Activated CD4-positive, alpha-beta memory T cell treated with anti-CD3 and anti-CD28 coated beads, Interleukin-2, amount 10 ng/mL, durations not matched to agents 7 days and 5 days (primary cell): Measurements from ENCODE around the gene NAB2. TPM values are rescaled to one million over a fixed set of nuclear protein-coding genes. Genes with fewer than 3 reads are reported as not detected.
"Not testable (repeated sequence)": the region's sequence is repeated elsewhere in the genome, so short reads cannot be mapped to it uniquely, and the experiment has no call there.

Source experiments
- CTCF ChIA-PET: fragments of 350-600 bp; sonication (Branson Sonifier 250); formaldehyde crosslinking; loops from one replicate; lab custom pipeline; 2021; ENCODE audit warnings: antibody characterized with exemption, inconsistent platforms; lab: Charles Lee
- POLR2A ChIA-PET: fragments of 350-600 bp; sonication (Branson Sonifier 250); formaldehyde crosslinking; loops from one replicate; lab custom pipeline; 2021; ENCODE audit warnings: antibody characterized with exemption; lab: Charles Lee
- DNase-seq: peaks from one replicate; pipeline ENCODE4 v3.0.0-alpha.2; 2020
- H3K27ac Mint-ChIP-seq: one replicate; pipeline ENCODE4 v1.8.0; 2021; ENCODE audit warnings: mild to moderate bottlenecking, mixed read lengths
- H3K27me3 Mint-ChIP-seq: one replicate; pipeline ENCODE4 v1.8.0; 2021; ENCODE audit warnings: mixed read lengths
- H3K36me3 Mint-ChIP-seq: one replicate; pipeline ENCODE4 v1.8.0; 2021; ENCODE audit warnings: low read depth, mixed read lengths
- H3K4me1 Mint-ChIP-seq: one replicate; pipeline ENCODE4 v1.8.0; 2021; ENCODE audit warnings: mixed read lengths
- H3K4me3 Mint-ChIP-seq: one replicate; pipeline ENCODE4 v1.8.0; 2021; ENCODE audit warnings: mild to moderate bottlenecking, mixed read lengths
- H3K9me3 Mint-ChIP-seq: one replicate; pipeline ENCODE4 v1.8.0; 2021; ENCODE audit warnings: mixed read lengths
- total RNA-seq, 2 experiments: library from RNA; stranded (reverse); gene quantifications; one replicate each; pipeline ENCODE4 v1.2.3, GENCODE V29; 2021

The NAB2 gene
- total RNA-seq, 2 experiments from 2014 or later: 8.7 to 9.6 TPM

- H3K27me3 Mint-ChIP-seq, DNase-seq, H3K27ac Mint-ChIP-seq, H3K9me3 Mint-ChIP-seq, H3K4me3 Mint-ChIP-seq: not testable (repeated sequence)
- peaks cover 51% of the 10 kb centered on the region for H3K36me3 Mint-ChIP-seq
- ChIA-PET CTCF (interaction anchor here (1.1 to 8.0 kb wide), 6 partner anchors 8 to 50 kb away, joined by 4 to 230 read pairs (median 9); partner anchors contain the start of genes NAB2 and STAT6), POLR2A (interaction anchor here (0.6 to 13.1 kb wide), 4 partner anchors 16 to 37 kb away, joined by 3 to 200 read pairs (median 4); partner anchors contain the start of gene STAT6)
- peaks cover 48% of the 10 kb centered on the region for H3K4me1 Mint-ChIP-seq
Observed at GRCh38 chr12:57073566-57074450, 15.1 kb upstream of the NAB2 start.

DNA sequence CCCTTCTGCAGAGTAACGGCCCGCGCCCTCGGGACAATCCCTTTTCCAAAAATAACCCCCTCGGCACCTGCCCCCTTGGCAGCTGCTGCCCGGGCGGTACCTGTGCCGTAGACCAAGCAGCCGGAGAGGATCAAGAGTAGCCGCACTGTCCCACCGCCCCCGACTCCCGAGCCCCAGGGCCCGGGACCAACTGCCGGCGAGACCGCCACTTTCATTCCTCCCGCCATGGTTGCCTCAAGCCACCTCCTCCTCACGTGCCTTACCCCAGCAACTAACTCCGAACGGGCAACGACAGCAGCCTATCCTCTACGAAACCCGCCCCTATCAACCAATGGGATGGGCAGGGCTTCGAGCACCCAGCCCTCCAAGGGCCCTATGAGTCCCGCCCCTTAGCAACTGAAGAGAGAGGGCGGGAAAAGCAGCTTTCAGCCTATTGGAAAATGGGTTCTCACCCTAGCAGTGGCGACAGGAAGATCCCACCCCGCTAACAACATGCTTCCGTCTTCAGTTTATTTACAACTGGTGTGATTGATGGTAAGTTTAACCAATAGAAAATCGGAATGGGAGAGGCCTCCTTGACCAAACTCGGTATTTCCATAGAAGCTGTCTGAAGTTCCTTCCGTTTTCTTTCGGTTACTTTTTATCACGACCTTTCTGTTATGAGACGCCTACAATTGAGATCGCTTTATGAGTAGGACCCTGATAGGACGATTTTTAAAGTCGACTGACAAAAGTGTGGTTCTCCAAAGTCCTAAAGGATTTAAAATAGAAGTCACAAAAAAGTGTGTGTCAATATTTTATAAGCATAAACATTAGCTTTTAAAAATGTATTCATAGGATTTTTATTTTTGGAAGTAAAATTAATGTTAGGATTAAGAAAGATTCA lies 10.2 kb upstream of the NAB2 start, which contains the start of gene NEMP1:
TSS of gene NEMP1 (minus strand) at position 273 of the 886 bp plus-strand sequence. CDS start at position 227, 46 bp downstream.
- H3K4me1 Mint-ChIP-seq: peaks cover 35% of the 10 kb centered on the region
- ChIA-PET CTCF (interaction anchor here (0.8 to 6.1 kb wide), 18 partner anchors 9 to 325 kb away, joined by 3 to 70 read pairs (median 5); partner anchors contain the start of genes SHMT2 and STAT6), POLR2A (interaction anchor here (0.7 to 13.1 kb wide), 31 partner anchors 9 to 1363 kb away, joined by 3 to 200 read pairs (median 5); partner anchors contain the start of genes BAZ2A, BLOC1S1, LRP1 and NAB2)
- peak within 1 kb of the TSS; percentile 97 for H3K27ac Mint-ChIP-seq
- no peaks in the 10 kb centered on the region for H3K9me3 Mint-ChIP-seq
- H3K4me3 Mint-ChIP-seq: peak within 1 kb of the TSS; percentile 97
- H3K27me3 Mint-ChIP-seq: no peaks in the 10 kb centered on the region
- H3K36me3 Mint-ChIP-seq: peaks cover 20% of the 10 kb centered on the region
- peak; percentile 97 for DNase-seq

DNA sequence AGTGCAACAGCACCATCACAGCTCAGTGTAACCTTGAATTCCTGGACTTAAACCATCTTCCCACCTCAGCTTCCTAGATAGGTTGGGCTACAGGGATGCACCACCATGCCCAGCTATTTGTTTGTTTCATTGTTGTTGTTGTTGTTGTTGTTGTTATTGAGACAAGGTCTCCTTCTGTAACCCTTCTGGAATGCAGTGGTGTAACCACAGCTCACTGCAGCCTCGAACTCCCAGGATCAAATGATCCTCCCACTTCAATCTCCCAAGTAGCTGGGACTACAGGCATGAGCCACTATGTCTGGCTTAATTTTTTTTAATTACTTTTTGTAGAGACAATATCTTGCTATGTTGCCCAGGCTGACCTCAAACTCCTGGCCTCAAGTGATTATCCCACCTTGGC lies 9.1 kb upstream of the NAB2 start:
- ChIA-PET POLR2A (interaction anchor here (0.9 to 13.1 kb wide), 18 partner anchors 10 to 720 kb away, joined by 3 to 200 read pairs (median 8); partner anchors contain the start of genes NAB2, PRIM1, SHMT2 and STAT2), CTCF (interaction anchor here (0.9 to 6.1 kb wide), 13 partner anchors 8 to 163 kb away, joined by 3 to 70 read pairs (median 4); partner anchors contain the start of genes SHMT2 and STAT6)
- H3K9me3 Mint-ChIP-seq: no peaks in the 10 kb centered on the region
- H3K27me3 Mint-ChIP-seq: no peaks in the 10 kb centered on the region
- no peak for DNase-seq
- peak overlapping the region; percentile 97 for H3K27ac Mint-ChIP-seq
- peaks cover 35% of the 10 kb centered on the region for H3K4me1 Mint-ChIP-seq
- no peak overlapping the region for H3K4me3 Mint-ChIP-seq
- H3K36me3 Mint-ChIP-seq: peaks cover 20% of the 10 kb centered on the region

GRCh38 chr12:57080855-57081254 lies 8.1 kb upstream of the NAB2 start:
- H3K4me1 Mint-ChIP-seq: peaks cover 45% of the 10 kb centered on the region
- H3K36me3 Mint-ChIP-seq: peaks cover 20% of the 10 kb centered on the region
- ChIA-PET CTCF (interaction anchor here (0.6 to 6.1 kb wide), 3 partner anchors 12 to 47 kb away, joined by 3 to 70 read pairs (median 24); partner anchors contain the start of gene STAT6), POLR2A (interaction anchor here (1.3 to 13.1 kb wide), 5 partner anchors 9 to 445 kb away, joined by 4 to 200 read pairs (median 17); partner anchors contain the start of genes NAB2 and STAT6)
- peak overlapping the region; percentile 40 for H3K27ac Mint-ChIP-seq
- DNase-seq: no peak
- no peak overlapping the region for H3K4me3 Mint-ChIP-seq
- no peaks in the 10 kb centered on the region for H3K27me3 Mint-ChIP-seq
- no peaks in the 10 kb centered on the region for H3K9me3 Mint-ChIP-seq

- H3K4me1 Mint-ChIP-seq: peaks cover 48% of the 10 kb centered on the region
Observed at GRCh38 chr12:57085999-57086492, 2.9 kb upstream of the NAB2 start.

DNA sequence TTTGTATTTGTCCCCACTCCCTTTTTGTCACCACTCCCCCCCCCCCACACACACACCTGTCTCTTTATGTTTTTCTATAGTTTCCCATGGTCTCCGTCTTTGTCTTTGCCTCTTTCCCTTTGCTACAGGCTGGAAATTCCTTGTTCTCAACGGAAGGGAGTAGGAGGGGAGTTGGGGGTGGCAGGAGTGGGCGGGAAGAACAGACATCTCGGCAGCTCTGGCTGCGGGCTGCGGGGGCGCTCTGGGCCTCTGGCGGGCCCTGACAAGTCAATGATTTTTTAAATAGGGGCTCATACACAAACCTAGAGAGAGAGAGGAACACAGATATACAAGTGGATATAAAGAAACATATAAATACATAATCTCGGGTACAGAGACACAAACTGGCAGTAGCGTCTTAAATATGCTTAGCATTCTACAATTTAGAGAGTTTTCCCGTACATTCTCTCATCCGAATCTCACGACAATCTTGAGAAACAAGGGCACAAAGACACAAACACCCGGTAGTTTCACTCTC lies 2.4 kb upstream of the NAB2 start:
- POLR2A ChIA-PET: interaction anchor here (1.0 to 14.8 kb wide), 6 partner anchors 8 to 399 kb away, joined by 3 to 247 read pairs (median 4); partner anchors contain the start of genes NACA, NEMP1 and STAT6
- peak overlapping the region; percentile 89 for H3K4me3 Mint-ChIP-seq
- DNase-seq: peak; percentile 43
- H3K36me3 Mint-ChIP-seq: peaks cover 8% of the 10 kb centered on the region
- peaks cover 50% of the 10 kb centered on the region for H3K4me1 Mint-ChIP-seq
- H3K27ac Mint-ChIP-seq: peak overlapping the region; percentile 79
- no peaks in the 10 kb centered on the region for H3K27me3 Mint-ChIP-seq
- CTCF ChIA-PET: interaction anchor here (5.1 to 8.7 kb wide), 2 partner anchors 15 to 25 kb away, joined by 28 to 91 read pairs; partner anchors contain the start of gene STAT6
- H3K9me3 Mint-ChIP-seq: no peaks in the 10 kb centered on the region

More at GRCh38 chr12:57085999-57086492, 2.9 kb upstream of the NAB2 start:
- ChIA-PET POLR2A (interaction anchor here (1.0 to 14.8 kb wide), 4 partner anchors 16 to 399 kb away, joined by 3 to 247 read pairs (median 3); partner anchors contain the start of genes NACA and STAT6), CTCF (interaction anchor here (5.1 kb wide), 1 partner anchor 26 kb away, joined by 28 read pairs; the partner anchor contains the start of gene STAT6)
- H3K9me3 Mint-ChIP-seq: no peaks in the 10 kb centered on the region
- H3K27me3 Mint-ChIP-seq: no peaks in the 10 kb centered on the region
- peak overlapping the region; percentile 79 for H3K27ac Mint-ChIP-seq
- H3K36me3 Mint-ChIP-seq: peaks cover 7% of the 10 kb centered on the region
- DNase-seq: no peak
- peak overlapping the region; percentile 89 for H3K4me3 Mint-ChIP-seq

GRCh38 chr12:57087010-57087690 lies 1.8 kb upstream of the NAB2 start:
- POLR2A ChIA-PET: interaction anchor here (1.0 to 14.8 kb wide), 8 partner anchors 8 to 400 kb away, joined by 3 to 247 read pairs (median 4); partner anchors contain the start of genes NACA, NEMP1 and STAT6
- Mint-ChIP-seq H3K9me3 (no peaks in the 10 kb centered on the region), H3K36me3 (peaks cover 13% of the 10 kb centered on the region), H3K4me3 (peak overlapping the region; percentile 89), H3K4me1 (peaks cover 52% of the 10 kb centered on the region), H3K27me3 (no peaks in the 10 kb centered on the region), H3K27ac (peak overlapping the region; percentile 90)
- CTCF ChIA-PET: interaction anchor here (1.0 to 8.7 kb wide), 3 partner anchors 8 to 25 kb away, joined by 4 to 91 read pairs (median 28); partner anchors contain the start of gene STAT6
- DNase-seq: peak; percentile 84

DNA sequence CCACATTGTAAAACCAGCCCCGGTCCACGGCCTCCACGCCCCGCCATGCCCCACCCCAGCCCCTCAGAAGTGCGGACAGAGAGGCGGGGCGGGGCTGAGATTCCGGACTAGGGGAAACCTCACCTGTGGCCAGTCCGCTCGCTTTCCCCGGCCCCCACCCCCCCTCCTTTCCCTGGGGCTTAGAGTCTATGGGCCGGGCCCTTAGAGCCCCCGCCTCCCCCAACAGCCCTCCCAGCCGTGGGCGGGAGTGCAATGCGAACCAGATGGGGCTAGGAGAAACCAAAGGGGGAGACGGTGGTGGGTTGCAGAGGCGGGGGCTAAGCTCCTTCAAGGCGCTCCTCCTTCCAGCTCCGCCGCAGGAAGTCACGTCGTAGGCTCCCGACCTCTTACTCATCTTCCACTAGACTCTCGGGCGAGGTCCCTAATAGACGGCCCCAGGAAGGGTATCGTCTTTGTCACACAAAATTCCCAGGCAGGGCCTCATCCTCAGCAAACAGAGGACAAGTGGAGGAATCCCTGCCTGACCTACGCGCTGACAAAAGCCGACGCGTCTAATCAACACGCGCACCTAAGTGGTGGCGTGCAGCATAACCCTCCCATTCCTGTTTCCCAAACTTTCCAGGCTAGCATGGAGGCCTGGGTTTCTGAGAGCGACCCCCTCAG lies 1.1 kb upstream of the NAB2 start:
- ChIA-PET CTCF (interaction anchor here (1.0 to 8.7 kb wide), 3 partner anchors 9 to 24 kb away, joined by 4 to 91 read pairs (median 28); partner anchors contain the start of gene STAT6), POLR2A (interaction anchor here (0.6 to 14.8 kb wide), 6 partner anchors 9 to 1114 kb away, joined by 3 to 247 read pairs (median 18); partner anchors contain the start of genes NEMP1, RAB5B and STAT6)
- H3K9me3 Mint-ChIP-seq: no peaks in the 10 kb centered on the region
- peaks cover 57% of the 10 kb centered on the region for H3K4me1 Mint-ChIP-seq
- H3K4me3 Mint-ChIP-seq: peak overlapping the region; percentile 89
- peak overlapping the region; percentile 90 for H3K27ac Mint-ChIP-seq
- no peaks in the 10 kb centered on the region for H3K27me3 Mint-ChIP-seq
- peak; percentile 72 for DNase-seq
- H3K36me3 Mint-ChIP-seq: peaks cover 13% of the 10 kb centered on the region

DNA sequence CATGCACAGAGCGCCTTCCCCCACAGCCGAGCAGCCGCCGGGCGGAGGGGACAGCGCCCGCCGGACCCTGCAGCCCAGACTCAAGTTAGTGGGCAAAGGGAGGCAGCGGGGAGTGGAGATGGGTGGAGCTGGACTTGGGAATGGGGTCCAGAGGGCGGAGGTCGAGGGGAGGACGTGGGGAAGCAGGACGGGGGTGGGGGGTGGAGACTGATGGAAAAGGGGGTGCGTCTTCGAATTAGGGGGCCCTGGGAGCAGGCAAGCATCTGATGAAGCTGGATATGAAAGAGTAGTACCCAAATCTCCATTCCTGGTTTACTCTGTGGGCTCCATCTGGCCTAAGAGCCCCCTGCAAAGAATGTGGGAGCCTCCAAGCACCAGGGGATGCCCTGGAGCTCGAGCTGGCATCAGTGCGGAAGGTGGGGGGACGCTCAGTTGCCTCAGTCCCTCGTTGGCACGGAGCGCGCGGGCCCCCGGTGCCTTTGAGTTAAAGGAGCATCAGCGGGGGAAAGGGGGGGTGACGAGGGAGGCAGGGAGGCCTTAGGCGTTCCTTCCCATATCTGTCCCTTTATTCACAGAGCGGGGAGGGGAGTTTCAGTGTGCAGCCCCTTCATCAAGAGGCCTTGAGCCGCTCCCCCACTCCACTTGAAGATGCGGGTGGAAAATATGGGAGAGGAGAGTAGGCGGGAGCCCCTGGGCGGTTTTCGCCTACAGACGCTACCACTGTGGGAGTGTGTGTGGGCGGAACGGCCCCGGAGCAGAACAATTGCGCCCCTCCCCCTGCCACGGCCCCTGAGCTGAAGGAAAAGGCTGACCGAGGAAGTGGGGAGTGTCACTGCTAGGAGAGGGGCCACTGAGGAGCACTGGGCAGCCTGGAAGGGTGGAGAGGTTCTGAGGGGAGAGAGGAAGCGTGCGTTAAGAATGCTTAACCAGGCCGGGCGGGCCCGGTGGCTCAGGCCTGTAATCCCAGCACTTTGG lies 644 bp downstream of the NAB2 start:
- POLR2A ChIA-PET: interaction anchor here (0.7 to 14.8 kb wide), 6 partner anchors 10 to 364 kb away, joined by 3 to 247 read pairs (median 20); partner anchors contain the start of genes NEMP1 and STAT6
- peaks cover 17% of the 10 kb centered on the region for H3K36me3 Mint-ChIP-seq
- CTCF ChIA-PET: interaction anchor here (0.9 to 8.7 kb wide), 5 partner anchors 10 to 154 kb away, joined by 3 to 91 read pairs (median 8); partner anchors contain the start of genes NEMP1 and STAT6
- H3K9me3 Mint-ChIP-seq: no peaks in the 10 kb centered on the region
- peak; percentile 45 for DNase-seq
- H3K4me1 Mint-ChIP-seq: peaks cover 68% of the 10 kb centered on the region
- H3K27ac Mint-ChIP-seq: no peak overlapping the region
- H3K4me3 Mint-ChIP-seq: peak overlapping the region; percentile 81
- H3K27me3 Mint-ChIP-seq: no peaks in the 10 kb centered on the region
